Parathyroid adenoma (tissue), 2 donors: ENCODE results near the gene FXYD2.

Experiments
- H2AFZ ChIP-seq: fragments of 300-600 bp; sonication (generic); one replicate; pipeline ENCODE4 v1.7.0; 2017; ENCODE audit warnings: antibody characterized with exemption, mild to moderate bottlenecking
- H3K27ac ChIP-seq: fragments of 300-600 bp; sonication (generic); one replicate; pipeline ENCODE4 v1.7.0; 2017
- H3K27me3 ChIP-seq: fragments of 300-600 bp; sonication (generic); one replicate; pipeline ENCODE4 v1.7.0; 2017; ENCODE audit warnings: low read length; ENCODE audit not compliant: control insufficient read depth, insufficient read depth
- H3K36me3 ChIP-seq: fragments of 300-600 bp; sonication (generic); one replicate; pipeline ENCODE4 v1.7.0; 2017; ENCODE audit warnings: low read length; ENCODE audit not compliant: control insufficient read depth, insufficient read depth
- H3K4me1 ChIP-seq: fragments of 300-600 bp; sonication (generic); one replicate; pipeline ENCODE4 v1.7.0; 2017; ENCODE audit warnings: control low read depth
- H3K4me2 ChIP-seq: fragments of 300-600 bp; sonication (generic); one replicate; pipeline ENCODE4 v1.7.0; 2017; ENCODE audit warnings: low read length
- H3K4me3 ChIP-seq: fragments of 300-600 bp; sonication (generic); one replicate; pipeline ENCODE4 v1.7.0; 2017; ENCODE audit warnings: low read depth, low read length
- H3K79me2 ChIP-seq: fragments of 300-600 bp; sonication (generic); one replicate; pipeline ENCODE4 v1.7.0; 2017; ENCODE audit warnings: control low read depth
- H3K9ac ChIP-seq: fragments of 300-600 bp; sonication (generic); one replicate; pipeline ENCODE4 v1.7.0; 2017; ENCODE audit warnings: mild to moderate bottlenecking
- H3K9me3 ChIP-seq: fragments of 300-600 bp; sonication (generic); one replicate; pipeline ENCODE4 v1.7.0; 2017; ENCODE audit warnings: low read length; ENCODE audit not compliant: control insufficient read depth
- TF ChIP-seq, protein P1 (sequence below): fragments of 300-600 bp; sonication (generic); IDR thresholded peaks from one replicate; pipeline ENCODE4 v1.7.0; 2017; ENCODE audit warnings: antibody characterized with exemption, mild to moderate bottlenecking
- donor health status: primary hyperparathyroidism.

Gene FXYD2

DNA sequence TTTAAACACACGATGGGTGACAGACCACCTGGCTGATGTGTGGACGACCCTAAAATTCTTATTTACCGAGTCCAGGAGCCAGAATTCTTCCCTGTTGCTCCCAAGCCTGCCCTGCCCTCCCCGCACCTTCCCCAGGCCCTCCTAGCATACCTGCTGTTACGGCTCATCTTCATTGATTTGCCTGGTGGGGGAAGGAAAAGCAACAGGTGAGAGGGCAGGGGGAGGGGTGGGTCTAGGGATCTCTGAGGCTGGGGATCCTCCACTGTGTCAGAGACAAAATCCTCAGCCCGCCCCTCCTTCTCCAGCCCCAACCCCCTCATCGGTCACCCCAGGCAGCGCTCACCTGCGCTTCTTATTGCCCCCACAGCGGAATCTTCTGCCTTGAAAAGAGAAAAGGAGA lies 4.0 kb downstream of the FXYD2 start:
- Histone ChIP-seq H3K79me2 (no peaks in the 10 kb centered on the region), H3K4me3 (no peak overlapping the region), H2AFZ (no peak overlapping the region), H3K27me3 (no peaks in the 10 kb centered on the region), H3K9ac (no peak overlapping the region), H3K27ac (no peak overlapping the region), H3K4me2 (no peak overlapping the region), H3K36me3 (no peaks in the 10 kb centered on the region), H3K4me1 (no peaks in the 10 kb centered on the region), H3K9me3 (no peaks in the 10 kb centered on the region)
- TF ChIP-seq, protein P1, sequence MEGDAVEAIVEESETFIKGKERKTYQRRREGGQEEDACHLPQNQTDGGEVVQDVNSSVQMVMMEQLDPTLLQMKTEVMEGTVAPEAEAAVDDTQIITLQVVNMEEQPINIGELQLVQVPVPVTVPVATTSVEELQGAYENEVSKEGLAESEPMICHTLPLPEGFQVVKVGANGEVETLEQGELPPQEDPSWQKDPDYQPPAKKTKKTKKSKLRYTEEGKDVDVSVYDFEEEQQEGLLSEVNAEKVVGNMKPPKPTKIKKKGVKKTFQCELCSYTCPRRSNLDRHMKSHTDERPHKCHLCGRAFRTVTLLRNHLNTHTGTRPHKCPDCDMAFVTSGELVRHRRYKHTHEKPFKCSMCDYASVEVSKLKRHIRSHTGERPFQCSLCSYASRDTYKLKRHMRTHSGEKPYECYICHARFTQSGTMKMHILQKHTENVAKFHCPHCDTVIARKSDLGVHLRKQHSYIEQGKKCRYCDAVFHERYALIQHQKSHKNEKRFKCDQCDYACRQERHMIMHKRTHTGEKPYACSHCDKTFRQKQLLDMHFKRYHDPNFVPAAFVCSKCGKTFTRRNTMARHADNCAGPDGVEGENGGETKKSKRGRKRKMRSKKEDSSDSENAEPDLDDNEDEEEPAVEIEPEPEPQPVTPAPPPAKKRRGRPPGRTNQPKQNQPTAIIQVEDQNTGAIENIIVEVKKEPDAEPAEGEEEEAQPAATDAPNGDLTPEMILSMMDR, result no peak

DNA sequence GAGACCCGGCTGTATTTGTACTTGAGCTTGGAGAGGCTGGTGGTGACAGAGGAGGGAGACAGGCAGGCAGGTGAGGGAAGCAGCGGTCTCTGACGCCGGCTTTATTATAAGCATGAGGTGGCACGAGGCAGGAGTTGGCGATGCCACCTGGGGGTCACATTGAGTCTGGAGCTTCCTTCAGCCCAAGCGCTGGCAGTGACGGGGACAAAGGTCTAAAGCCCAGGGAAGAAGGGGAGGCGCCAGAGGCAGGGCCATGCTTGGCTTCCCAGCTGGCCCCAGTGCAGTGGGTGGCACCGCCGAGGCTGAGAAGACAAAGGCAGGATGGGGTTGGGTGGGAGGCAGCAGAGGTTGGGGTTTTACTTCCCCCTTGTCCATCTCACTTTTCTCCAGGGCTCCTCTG lies 4.5 kb downstream of the FXYD2 start:
- Histone ChIP-seq H3K4me2 (no peak overlapping the region), H3K79me2 (no peaks in the 10 kb centered on the region), H3K4me1 (no peaks in the 10 kb centered on the region), H3K4me3 (no peak overlapping the region), H2AFZ (no peak overlapping the region), H3K9me3 (no peaks in the 10 kb centered on the region), H3K9ac (no peak overlapping the region), H3K27ac (no peak overlapping the region), H3K27me3 (no peaks in the 10 kb centered on the region), H3K36me3 (no peaks in the 10 kb centered on the region)
- TF ChIP-seq, protein P1, result no peak

DNA sequence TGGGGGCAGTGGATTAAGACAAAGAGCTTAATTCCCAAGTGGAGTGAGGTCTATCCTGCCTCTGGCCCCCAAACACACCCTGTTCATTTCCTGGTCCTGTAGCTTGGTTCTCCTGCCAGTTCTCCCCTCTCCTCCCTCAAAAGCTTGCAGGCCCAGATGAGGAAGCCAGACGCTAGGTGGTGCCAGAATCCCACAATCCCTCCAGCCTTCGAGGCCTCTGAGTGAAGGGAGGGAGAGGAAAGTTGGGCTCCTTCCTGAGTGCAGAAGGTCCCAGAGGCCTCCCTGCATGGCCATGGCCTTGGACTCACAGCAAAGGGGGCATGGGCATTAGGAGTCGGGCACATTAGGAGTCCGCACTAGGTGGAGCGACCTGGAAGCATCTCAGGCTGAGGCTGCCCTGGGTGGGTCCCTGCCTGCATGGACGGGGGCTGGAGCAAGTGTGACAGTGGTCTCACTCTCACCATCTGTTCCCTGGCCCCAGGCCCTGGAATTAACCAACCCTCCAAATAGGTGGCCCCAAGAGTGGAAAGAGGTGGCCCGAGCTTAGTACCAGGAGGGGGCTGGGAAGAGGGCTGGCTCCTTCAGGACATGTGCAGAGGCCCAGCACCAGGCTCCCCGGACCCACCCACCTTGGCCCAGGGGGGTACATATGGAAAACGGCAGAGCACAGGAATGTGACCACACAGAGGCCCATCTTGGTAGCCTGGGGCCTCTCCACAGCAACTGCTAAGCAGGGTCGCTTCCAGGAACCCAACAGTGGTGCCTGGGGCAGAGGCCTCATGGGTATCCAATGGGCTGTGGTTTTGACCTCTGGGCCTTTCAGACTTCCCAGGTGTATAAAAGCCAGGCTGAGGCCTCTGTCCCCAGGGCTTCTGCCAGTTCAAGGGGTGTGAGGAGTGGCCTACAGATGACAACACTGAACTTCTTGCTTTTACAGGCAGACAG lies 5.2 kb downstream of the FXYD2 start:
- Histone ChIP-seq H2AFZ (no peak overlapping the region), H3K9ac (no peak overlapping the region), H3K4me2 (no peak overlapping the region), H3K4me3 (no peak overlapping the region), H3K36me3 (no peaks in the 10 kb centered on the region), H3K4me1 (no peaks in the 10 kb centered on the region), H3K27me3 (no peaks in the 10 kb centered on the region), H3K9me3 (no peaks in the 10 kb centered on the region), H3K27ac (no peak overlapping the region), H3K79me2 (no peaks in the 10 kb centered on the region)
- TF ChIP-seq, protein P1, result no peak

DNA sequence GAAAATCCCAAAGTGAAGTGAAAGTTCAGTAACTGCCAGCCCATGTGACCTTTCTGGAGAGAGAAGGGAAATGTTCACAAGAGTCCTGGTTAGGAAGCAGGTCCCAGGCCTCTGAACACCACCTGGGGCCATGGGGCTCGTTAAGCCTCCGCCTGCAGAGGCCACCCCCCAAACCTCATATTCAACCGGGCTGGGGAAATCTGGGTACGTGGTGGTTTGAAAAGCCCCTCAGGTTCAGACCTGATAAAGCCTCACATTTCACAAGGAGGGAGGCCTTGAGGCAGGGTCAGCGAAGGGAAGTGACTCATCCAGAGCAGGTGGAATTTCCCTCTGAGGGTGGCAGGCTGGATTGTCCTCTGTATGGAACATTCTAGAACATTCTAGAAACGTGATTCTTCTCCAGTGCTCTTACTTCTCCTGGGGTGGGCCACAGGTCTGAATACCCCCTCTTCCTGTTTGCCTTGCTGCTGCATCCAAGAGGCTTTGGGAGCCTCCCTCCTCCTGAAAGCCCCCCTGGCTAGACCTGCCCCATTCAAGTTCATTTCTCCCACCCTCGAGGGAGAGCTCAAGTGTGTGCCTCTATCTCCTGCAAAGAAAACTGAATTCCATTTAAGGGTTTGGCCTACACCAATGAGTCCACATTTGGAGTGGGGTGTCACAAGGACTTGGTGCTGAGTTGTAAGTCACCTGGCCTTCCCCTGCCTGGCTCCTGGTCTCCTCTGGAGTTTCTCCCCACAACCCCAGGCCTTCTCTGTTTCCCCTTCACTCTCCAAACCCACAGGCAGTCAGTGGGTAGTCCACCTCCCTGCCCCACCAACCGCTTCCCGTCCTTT lies 6.3 kb downstream of the FXYD2 start:
- Histone ChIP-seq H3K4me2 (no peak overlapping the region), H3K79me2 (no peaks in the 10 kb centered on the region), H3K27me3 (no peaks in the 10 kb centered on the region), H3K36me3 (no peaks in the 10 kb centered on the region), H3K4me3 (no peak overlapping the region), H3K4me1 (no peaks in the 10 kb centered on the region), H2AFZ (no peak overlapping the region), H3K9ac (no peak overlapping the region), H3K9me3 (no peaks in the 10 kb centered on the region), H3K27ac (no peak overlapping the region)
- TF ChIP-seq, protein P1, result no peak
